ENCODE data around the gene TMOD4. TPM values are rescaled to one million over a fixed set of nuclear protein-coding genes. Genes with fewer than 3 reads are reported as not detected.

Gene TMOD4
- total and polyA plus RNA-seq, 9 of the 15 experiments (the other 6 are each of a cell fraction or from before 2014, with no cell fraction given) = 0.18 to 1.8 (median 1.1) TPM; not detected in 1

DNA sequence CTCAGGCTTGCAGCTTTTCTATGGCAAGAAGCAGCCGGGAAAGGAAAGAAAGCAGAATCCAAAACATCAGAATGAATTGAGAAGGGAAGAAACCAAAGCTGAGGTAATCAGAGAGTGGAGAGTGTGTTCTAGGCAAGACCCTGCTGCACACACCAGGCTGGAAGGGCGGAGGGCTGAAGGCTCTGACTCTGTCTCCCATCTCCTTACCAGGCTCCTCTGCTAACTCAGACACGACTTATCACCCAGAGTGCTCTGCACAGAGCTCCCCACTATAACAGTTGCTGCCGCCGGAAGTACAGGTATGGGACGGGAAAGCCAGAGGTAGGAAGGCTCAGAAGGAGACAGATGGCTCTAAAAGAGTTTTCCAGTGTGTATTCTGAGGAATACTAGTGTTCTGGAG, 8.7 kb downstream of the TMOD4 start:
- ATAC-seq (no peak), FAIRE-seq (no peak), DNase-seq (ENCODE audit: extremely low read depth in 1 of 4, low spot score in 3 of 4) (no peak)
- Histone ChIP-seq H3K27me3 (ENCODE audit: control insufficient read depth in 2 of 2, insufficient read depth in 2 of 2, low read length in 2 of 2) (no peaks in the 10 kb centered on the region), H3K9me3 (replicated peaks; ENCODE audit: control insufficient read depth, insufficient read depth, low read depth, low read length) (no peaks in the 10 kb centered on the region), H3K27ac (ENCODE audit: extremely low read depth, low read depth, low read length) (no peak overlapping the region; the same call in 2 of the 3 replicates), H4K20me1 (replicated peaks; ENCODE audit: control insufficient read depth, insufficient read depth, low read length) (no peaks in the 10 kb centered on the region), H3K79me2 (ENCODE audit: control insufficient read depth, insufficient read depth, low read length) (peaks cover 31% of the 10 kb centered on the region), H3K9ac (ENCODE audit: insufficient read depth in 1 of 2, low read depth in 2 of 2, low read length in 2 of 2) (peak overlapping the region; percentile 87 to 92; a peak in 2 of 4 replicates), H3K36me3 (ENCODE audit: control insufficient read depth, insufficient read depth, low read length) (peaks cover 28% of the 10 kb centered on the region; the same call in 2 of the 3 replicates), H3K4me3 (peak overlapping the region; percentile 64), H3K4me1 (replicated peaks in 1 of 2; ENCODE audit: control insufficient read depth in 2 of 2, insufficient read depth in 2 of 2, low read length in 2 of 2) (peaks cover 10 to 16% of the 10 kb centered on the region in 2 experiments; a peak in 4 of 5 replicates), H2AFZ (ENCODE audit: low read depth, low read length) (0 out of 2 replicates have a peak overlapping the region, but pooled peaks have one; percentile 94), H3K4me2 (ENCODE audit: insufficient read depth, low read length) (peak overlapping the region; percentile 96), H3K9me1 (ENCODE audit: control insufficient read depth, insufficient read depth, low read length) (no peaks in the 10 kb centered on the region)
- CTCF ChIA-PET (ENCODE audit: low intra/inter-chr PET ratio) = no interaction called here
- POLR2A ChIA-PET = interaction anchor here (1.2 to 1.7 kb wide), 2 partner anchors 9 to 23 kb away, joined by 3 to 5 read pairs; partner anchors contain the start of genes TMOD4 and VPS72
- BruUV-seq (replicated peaks) = no TSS peak
- intact Hi-C loops (cut with micrococcal nuclease) (no loop called here), in situ Hi-C loops (cut with MboI) (no loop called here)
- 35% methylated on average over 6 of the region's 6 CpGs for WGBS (ENCODE audit: insufficient coverage, low coverage, missing lambda C conversion rate)
- TF ChIP-seq PHB (CRISPR knock-in tag; IDR thresholded peaks at IDR 0.05) (no peak), HSF4 (CRISPR knock-in tag; IDR thresholded peaks at IDR 0.05; ENCODE audit: borderline replicate concordance) (no peak), TEAD1 (CRISPR knock-in tag; IDR thresholded peaks at IDR 0.05) (no peak), ZNF174 (CRISPR knock-in tag; IDR thresholded peaks at IDR 0.05) (no peak), SLC30A9 (CRISPR knock-in tag; IDR thresholded peaks at IDR 0.05) (no peak), HDGF (IDR thresholded peaks at IDR 0.05) (no peak), BRCA1 (IDR thresholded peaks at IDR 0.05) (no peak), BRCA1 (CRISPR knock-in tag; IDR thresholded peaks at IDR 0.05) (no peak)
- TF ChIP-seq, protein P1, sequence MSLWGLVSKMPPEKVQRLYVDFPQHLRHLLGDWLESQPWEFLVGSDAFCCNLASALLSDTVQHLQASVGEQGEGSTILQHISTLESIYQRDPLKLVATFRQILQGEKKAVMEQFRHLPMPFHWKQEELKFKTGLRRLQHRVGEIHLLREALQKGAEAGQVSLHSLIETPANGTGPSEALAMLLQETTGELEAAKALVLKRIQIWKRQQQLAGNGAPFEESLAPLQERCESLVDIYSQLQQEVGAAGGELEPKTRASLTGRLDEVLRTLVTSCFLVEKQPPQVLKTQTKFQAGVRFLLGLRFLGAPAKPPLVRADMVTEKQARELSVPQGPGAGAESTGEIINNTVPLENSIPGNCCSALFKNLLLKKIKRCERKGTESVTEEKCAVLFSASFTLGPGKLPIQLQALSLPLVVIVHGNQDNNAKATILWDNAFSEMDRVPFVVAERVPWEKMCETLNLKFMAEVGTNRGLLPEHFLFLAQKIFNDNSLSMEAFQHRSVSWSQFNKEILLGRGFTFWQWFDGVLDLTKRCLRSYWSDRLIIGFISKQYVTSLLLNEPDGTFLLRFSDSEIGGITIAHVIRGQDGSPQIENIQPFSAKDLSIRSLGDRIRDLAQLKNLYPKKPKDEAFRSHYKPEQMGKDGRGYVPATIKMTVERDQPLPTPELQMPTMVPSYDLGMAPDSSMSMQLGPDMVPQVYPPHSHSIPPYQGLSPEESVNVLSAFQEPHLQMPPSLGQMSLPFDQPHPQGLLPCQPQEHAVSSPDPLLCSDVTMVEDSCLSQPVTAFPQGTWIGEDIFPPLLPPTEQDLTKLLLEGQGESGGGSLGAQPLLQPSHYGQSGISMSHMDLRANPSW (CRISPR knock-in tag; IDR thresholded peaks at IDR 0.05) = no peak
- TF ChIP-seq, protein P2, sequence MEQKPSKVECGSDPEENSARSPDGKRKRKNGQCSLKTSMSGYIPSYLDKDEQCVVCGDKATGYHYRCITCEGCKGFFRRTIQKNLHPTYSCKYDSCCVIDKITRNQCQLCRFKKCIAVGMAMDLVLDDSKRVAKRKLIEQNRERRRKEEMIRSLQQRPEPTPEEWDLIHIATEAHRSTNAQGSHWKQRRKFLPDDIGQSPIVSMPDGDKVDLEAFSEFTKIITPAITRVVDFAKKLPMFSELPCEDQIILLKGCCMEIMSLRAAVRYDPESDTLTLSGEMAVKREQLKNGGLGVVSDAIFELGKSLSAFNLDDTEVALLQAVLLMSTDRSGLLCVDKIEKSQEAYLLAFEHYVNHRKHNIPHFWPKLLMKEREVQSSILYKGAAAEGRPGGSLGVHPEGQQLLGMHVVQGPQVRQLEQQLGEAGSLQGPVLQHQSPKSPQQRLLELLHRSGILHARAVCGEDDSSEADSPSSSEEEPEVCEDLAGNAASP (IDR thresholded peaks at IDR 0.05) = no peak
